Measurements from ENCODE around the gene B3GAT3. TPM values are rescaled to one million over a fixed set of nuclear protein-coding genes. Genes with fewer than 3 reads are reported as not detected.

B3GAT3 gene
- total RNA-seq, 1 experiment from 2014 or later, result 51.2 TPM

DNA sequence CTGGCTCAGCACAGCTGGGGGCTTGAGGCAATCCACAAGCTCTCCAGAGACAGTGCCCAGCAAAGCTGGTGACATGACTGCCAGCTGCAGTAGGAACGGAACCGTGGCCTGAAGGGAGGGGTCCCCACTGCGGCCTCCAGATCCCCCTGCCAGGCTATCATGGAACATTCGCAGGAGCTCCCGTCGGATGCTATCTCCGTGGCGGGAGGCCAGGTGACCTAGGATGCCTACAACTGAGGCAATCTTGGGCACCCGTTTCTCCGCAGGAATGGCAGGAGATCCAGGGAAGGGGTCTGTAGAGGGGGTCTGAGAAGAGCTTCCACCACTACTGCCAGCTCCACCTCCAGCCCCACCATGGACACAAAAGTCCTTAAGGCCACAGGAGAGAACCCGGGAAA is 27.2 kb upstream of the B3GAT3 start:
- no peaks in the 10 kb centered on the region for H3K9me3 ChIP-seq (ENCODE audit: control insufficient read depth in 1 of 2, insufficient read depth in 1 of 2, low read depth in 1 of 2, low read length in 2 of 2)
- no TSS peak for BruUV-seq (replicated peaks)
- ChIA-PET CTCF (no interaction called here), RAD21 (ENCODE audit: low non-redundant PET in 1 of 2, low total read pairs in 2 of 2, uncharacterized antibody in 2 of 2, unreplicated experiment in 2 of 2) (no interaction called here), POLR2A (interaction anchor here (14.1 kb wide), 1 partner anchor 17 kb away, joined by 195 read pairs; the partner anchor contains the start of genes C11orf98 and CSKMT)
- TF ChIP-seq, protein P1, sequence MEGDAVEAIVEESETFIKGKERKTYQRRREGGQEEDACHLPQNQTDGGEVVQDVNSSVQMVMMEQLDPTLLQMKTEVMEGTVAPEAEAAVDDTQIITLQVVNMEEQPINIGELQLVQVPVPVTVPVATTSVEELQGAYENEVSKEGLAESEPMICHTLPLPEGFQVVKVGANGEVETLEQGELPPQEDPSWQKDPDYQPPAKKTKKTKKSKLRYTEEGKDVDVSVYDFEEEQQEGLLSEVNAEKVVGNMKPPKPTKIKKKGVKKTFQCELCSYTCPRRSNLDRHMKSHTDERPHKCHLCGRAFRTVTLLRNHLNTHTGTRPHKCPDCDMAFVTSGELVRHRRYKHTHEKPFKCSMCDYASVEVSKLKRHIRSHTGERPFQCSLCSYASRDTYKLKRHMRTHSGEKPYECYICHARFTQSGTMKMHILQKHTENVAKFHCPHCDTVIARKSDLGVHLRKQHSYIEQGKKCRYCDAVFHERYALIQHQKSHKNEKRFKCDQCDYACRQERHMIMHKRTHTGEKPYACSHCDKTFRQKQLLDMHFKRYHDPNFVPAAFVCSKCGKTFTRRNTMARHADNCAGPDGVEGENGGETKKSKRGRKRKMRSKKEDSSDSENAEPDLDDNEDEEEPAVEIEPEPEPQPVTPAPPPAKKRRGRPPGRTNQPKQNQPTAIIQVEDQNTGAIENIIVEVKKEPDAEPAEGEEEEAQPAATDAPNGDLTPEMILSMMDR (IDR thresholded peaks at IDR 0.05 in 2 of 3, conservative IDR thresholded peaks at IDR 0.05 in 1 of 3; ENCODE audit: borderline replicate concordance in 1 of 3, insufficient read depth in 1 of 3, low read depth in 2 of 3, low read length in 2 of 3), result no peak
- TF ChIP-seq SIN3A (IDR thresholded peaks at IDR 0.05; ENCODE audit: low read depth) (no peak), JUND (IDR thresholded peaks at IDR 0.05) (no peak), EZH2phosphoT487 (IDR thresholded peaks at IDR 0.05; ENCODE audit: borderline replicate concordance) (no peak), SRF (IDR thresholded peaks at IDR 0.05; ENCODE audit: low read depth) (no peak), FOSL1 (IDR thresholded peaks at IDR 0.05; ENCODE audit: low read depth) (no peak), ELF1 (IDR thresholded peaks at IDR 0.05; ENCODE audit: borderline replicate concordance, low read depth) (no peak), YY1 (IDR thresholded peaks at IDR 0.05; ENCODE audit: extremely low read depth, insufficient replicate concordance, low read depth, low read length) (no peak), CBX3 (IDR thresholded peaks at IDR 0.05; ENCODE audit: low read depth) (no peak), POLR2A (IDR thresholded peaks at IDR 0.05; ENCODE audit: borderline replicate concordance, extremely low read depth, insufficient read depth, insufficient read length) (no peak), SP1 (IDR thresholded peaks at IDR 0.05; ENCODE audit: low read depth) (no peak), POLR2AphosphoS5 (IDR thresholded peaks at IDR 0.05; ENCODE audit: low read depth, low read length) (no peak), ZNF274 (IDR thresholded peaks at IDR 0.05; ENCODE audit: low read depth, low read length) (no peak)
- TF ChIP-seq, protein P2, sequence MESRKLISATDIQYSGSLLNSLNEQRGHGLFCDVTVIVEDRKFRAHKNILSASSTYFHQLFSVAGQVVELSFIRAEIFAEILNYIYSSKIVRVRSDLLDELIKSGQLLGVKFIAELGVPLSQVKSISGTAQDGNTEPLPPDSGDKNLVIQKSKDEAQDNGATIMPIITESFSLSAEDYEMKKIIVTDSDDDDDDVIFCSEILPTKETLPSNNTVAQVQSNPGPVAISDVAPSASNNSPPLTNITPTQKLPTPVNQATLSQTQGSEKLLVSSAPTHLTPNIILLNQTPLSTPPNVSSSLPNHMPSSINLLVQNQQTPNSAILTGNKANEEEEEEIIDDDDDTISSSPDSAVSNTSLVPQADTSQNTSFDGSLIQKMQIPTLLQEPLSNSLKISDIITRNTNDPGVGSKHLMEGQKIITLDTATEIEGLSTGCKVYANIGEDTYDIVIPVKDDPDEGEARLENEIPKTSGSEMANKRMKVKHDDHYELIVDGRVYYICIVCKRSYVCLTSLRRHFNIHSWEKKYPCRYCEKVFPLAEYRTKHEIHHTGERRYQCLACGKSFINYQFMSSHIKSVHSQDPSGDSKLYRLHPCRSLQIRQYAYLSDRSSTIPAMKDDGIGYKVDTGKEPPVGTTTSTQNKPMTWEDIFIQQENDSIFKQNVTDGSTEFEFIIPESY (IDR thresholded peaks at IDR 0.05; ENCODE audit: extremely low read depth, insufficient replicate concordance, low read length), result no peak
- TF ChIP-seq, protein P3, sequence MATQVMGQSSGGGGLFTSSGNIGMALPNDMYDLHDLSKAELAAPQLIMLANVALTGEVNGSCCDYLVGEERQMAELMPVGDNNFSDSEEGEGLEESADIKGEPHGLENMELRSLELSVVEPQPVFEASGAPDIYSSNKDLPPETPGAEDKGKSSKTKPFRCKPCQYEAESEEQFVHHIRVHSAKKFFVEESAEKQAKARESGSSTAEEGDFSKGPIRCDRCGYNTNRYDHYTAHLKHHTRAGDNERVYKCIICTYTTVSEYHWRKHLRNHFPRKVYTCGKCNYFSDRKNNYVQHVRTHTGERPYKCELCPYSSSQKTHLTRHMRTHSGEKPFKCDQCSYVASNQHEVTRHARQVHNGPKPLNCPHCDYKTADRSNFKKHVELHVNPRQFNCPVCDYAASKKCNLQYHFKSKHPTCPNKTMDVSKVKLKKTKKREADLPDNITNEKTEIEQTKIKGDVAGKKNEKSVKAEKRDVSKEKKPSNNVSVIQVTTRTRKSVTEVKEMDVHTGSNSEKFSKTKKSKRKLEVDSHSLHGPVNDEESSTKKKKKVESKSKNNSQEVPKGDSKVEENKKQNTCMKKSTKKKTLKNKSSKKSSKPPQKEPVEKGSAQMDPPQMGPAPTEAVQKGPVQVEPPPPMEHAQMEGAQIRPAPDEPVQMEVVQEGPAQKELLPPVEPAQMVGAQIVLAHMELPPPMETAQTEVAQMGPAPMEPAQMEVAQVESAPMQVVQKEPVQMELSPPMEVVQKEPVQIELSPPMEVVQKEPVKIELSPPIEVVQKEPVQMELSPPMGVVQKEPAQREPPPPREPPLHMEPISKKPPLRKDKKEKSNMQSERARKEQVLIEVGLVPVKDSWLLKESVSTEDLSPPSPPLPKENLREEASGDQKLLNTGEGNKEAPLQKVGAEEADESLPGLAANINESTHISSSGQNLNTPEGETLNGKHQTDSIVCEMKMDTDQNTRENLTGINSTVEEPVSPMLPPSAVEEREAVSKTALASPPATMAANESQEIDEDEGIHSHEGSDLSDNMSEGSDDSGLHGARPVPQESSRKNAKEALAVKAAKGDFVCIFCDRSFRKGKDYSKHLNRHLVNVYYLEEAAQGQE (IDR thresholded peaks at IDR 0.05; ENCODE audit: low read depth), result no peak
- TF ChIP-seq, protein P4, sequence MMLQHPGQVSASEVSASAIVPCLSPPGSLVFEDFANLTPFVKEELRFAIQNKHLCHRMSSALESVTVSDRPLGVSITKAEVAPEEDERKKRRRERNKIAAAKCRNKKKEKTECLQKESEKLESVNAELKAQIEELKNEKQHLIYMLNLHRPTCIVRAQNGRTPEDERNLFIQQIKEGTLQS (IDR thresholded peaks at IDR 0.05), result no peak
- H3K9me2 ChIP-seq (ENCODE audit: insufficient read depth), result no peaks in the 10 kb centered on the region
- H3K36me3 ChIP-seq (ENCODE audit: control insufficient read depth in 1 of 2, insufficient read depth in 2 of 2, low read length in 2 of 2), result peaks cover 8 to 15% of the 10 kb centered on the region in 2 experiments; a peak in 3 of 4 replicates
- H3K27ac ChIP-seq (ENCODE audit: low read depth, low read length), result no peak overlapping the region
- H3K4me3 ChIP-seq (replicated peaks in 1 of 2; ENCODE audit: low read depth in 1 of 2, low read length in 2 of 2), result no peak overlapping the region
- H3K9ac ChIP-seq (ENCODE audit: low read length), result no peak overlapping the region
- peaks cover 57% of the 10 kb centered on the region for H3K79me2 ChIP-seq (ENCODE audit: insufficient read depth, low read length)
- peaks cover 12 to 35% of the 10 kb centered on the region in 2 experiments for H3K4me1 ChIP-seq (ENCODE audit: control insufficient read depth in 1 of 2, insufficient read depth in 2 of 2, low read length in 2 of 2)
- no peaks in the 10 kb centered on the region for H3K27me3 ChIP-seq (ENCODE audit: insufficient read depth, low read length)
- H3K4me2 ChIP-seq (ENCODE audit: low read length), result no peak overlapping the region
- intact Hi-C loops (cut with micrococcal nuclease), result loop anchor here (5.0 kb wide), 1 partner anchor 37 kb away; the partner anchor contains the start of genes EML3 and ROM1
- no peak overlapping the region for H2AFZ ChIP-seq (ENCODE audit: low read depth, low read length, poor library complexity, severe bottlenecking)
- no peaks in the 10 kb centered on the region for H4K20me1 ChIP-seq (ENCODE audit: insufficient read depth)
- DNase-seq (ENCODE audit: low read depth, low spot score) (no peak), ATAC-seq (no peak)
